ENCODE data around the gene PIK3R3.

The PIK3R3 gene

DNA sequence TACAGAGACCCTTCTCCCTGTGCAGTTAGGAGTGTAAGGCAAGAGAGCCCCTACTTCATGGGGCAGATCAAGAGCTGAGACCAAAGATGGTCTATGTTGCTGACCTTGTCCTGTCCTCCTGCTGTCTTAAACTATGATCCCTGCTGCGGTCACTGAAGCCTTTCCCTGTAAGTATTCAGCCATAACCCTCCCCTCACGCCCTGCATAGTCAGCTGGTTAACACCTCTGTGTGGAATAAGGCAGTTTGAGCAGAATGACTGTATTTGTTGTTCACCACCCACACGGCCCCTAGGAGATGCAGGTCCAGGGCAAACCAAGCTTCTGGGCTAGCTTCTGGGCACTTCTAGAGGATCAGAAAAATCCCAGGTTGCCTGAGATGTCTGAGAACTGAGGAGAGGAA lies 42.8 kb upstream of the PIK3R3 start:
- no peak overlapping the region for H3K4me3 ChIP-seq (ENCODE audit: control insufficient read depth, low read depth, low read length)
- no peak for TF ChIP-seq CTCF (IDR thresholded peaks at IDR 0.05; ENCODE audit: control insufficient read depth, insufficient read depth, low read depth, low read length, missing control alignments)
- DNase-seq (ENCODE audit: low read depth): no peak

DNA sequence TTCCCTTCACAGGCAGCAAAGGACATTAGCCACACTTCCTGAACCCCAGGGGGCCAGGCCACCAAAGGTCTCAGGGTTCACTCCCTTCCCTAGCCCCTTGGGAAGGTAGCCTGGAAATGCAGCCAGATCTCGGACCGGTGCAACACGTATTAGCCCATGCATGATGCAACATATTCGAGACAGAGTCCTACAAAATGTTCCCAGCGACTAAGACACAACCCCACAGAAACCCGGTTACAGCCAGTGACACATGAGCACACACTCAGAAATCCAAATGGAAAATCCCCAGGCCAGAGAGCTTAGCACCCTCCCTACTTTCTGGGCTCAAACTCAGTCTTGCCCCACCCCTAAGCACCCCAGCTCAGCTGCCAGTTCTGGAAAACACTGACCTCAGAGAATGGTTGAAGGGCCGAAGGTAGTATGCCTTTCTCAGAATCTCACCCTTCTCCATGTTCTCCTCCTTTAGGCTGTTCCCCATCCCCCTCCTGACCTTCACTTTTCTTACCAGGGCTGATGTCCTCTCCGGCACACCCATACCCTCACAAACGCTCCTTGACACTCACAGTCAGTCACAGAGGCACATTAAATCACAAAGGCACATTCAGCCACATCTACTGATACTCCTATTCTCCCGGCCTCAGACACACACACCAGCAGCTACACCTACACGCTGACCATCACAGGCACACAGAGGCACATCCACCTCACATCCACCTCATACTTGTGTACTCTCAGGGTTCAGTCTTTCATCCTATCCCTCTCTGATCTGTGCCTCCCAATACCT lies 42.2 kb upstream of the PIK3R3 start, which contains the start of gene TSPAN1:
TSPAN1 (plus strand) TSS at position 640 of the 784 bp plus-strand sequence. CDS start 6,021 bp downstream, outside the sequence.
- no peak for DNase-seq (ENCODE audit: low read depth)
- H3K4me3 ChIP-seq (ENCODE audit: control insufficient read depth, low read depth, low read length): no peak within 1 kb of the TSS
- no peak for TF ChIP-seq CTCF (IDR thresholded peaks at IDR 0.05; ENCODE audit: control insufficient read depth, insufficient read depth, low read depth, low read length, missing control alignments)

DNA sequence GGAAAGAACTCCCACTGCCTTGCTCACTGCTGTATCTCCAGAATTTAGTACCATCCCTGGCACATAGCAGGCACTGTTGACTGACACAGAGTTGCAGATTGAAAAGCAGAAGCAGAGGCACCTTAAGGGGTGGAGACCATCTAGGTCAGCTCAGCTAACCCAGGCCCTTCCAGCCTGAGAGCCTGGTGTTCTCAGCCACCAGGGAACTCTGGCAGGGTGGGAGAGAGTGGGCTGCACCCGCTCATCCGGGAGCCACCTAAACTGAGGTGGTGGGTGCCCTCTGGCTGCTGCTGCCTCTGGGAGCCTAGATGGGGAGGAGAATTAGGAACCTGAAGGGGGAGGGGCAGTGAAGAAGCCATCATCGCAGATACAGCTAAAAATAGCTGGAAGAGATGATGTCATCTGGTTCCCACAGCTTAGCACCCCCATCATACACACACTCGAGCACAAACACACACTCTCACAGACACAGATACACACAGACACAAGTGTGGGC lies 41.0 kb upstream of the PIK3R3 start:
- TF ChIP-seq CTCF (IDR thresholded peaks at IDR 0.05; ENCODE audit: control insufficient read depth, insufficient read depth, low read depth, low read length, missing control alignments): no peak
- no peak for DNase-seq (ENCODE audit: low read depth)
- no peak overlapping the region for H3K4me3 ChIP-seq (ENCODE audit: control insufficient read depth, low read depth, low read length)

DNA sequence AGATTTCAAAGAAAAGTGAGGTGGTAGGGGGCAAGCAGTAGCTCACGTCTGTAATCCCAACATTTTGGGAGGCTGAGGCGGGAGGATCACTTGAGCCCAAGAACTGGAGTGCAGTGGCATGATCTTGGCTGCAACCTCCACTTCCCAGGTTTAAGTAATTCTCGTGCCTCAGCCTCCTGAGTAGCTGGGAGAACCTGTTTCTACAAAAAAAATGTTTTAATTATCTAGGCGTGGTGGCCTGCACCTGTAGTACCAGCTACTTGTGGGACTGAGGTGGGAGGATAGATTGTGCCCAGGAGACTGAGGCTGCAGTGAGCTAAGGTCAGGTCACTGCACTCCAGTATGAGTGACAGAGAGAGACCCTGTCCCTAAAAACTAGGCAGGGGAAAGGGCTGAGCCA lies 39.9 kb upstream of the PIK3R3 start:
- DNase-seq (ENCODE audit: low read depth): no peak
- no peak for TF ChIP-seq CTCF (IDR thresholded peaks at IDR 0.05; ENCODE audit: control insufficient read depth, insufficient read depth, low read depth, low read length, missing control alignments)
- no peak overlapping the region for H3K4me3 ChIP-seq (ENCODE audit: control insufficient read depth, low read depth, low read length)

- H3K4me3 ChIP-seq (ENCODE audit: control insufficient read depth, low read depth, low read length): no peak overlapping the region
- TF ChIP-seq CTCF (IDR thresholded peaks at IDR 0.05; ENCODE audit: control insufficient read depth, insufficient read depth, low read depth, low read length, missing control alignments): no peak
- no peak for DNase-seq (ENCODE audit: low read depth)
Observed at GRCh38 chr1:46171871-46172270, 39.4 kb upstream of the PIK3R3 start.

DNA sequence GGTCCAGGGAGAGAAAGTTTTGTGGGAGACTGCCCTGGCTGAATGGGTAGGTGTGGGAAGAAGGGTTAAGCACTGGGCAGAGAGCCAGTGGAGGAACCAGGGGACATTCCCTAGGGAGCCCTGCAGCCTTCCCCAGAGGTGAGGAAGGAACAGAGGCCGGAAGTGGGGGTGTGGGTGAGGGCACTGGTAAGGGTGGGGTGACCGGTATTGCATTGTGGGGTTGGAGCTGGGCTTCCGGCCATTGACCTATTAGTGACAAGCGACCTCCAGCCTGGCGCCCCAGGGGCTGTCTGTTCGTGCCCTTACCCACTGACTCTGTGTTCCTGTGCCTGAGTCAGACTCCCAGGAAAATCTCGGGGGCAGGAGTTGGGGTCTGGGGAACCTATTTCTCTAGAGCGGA lies 38.9 kb upstream of the PIK3R3 start:
- TF ChIP-seq CTCF (IDR thresholded peaks at IDR 0.05; ENCODE audit: control insufficient read depth, insufficient read depth, low read depth, low read length, missing control alignments): no peak
- H3K4me3 ChIP-seq (ENCODE audit: control insufficient read depth, low read depth, low read length): no peak overlapping the region
- DNase-seq (ENCODE audit: low read depth): no peak

Measured in AG09309 (cell line).